Spleen (tissue), 3 donors: ENCODE measurements around the gene TNXB.

Source experiments
- POLR2A ChIP-seq, 3 donors: fragments of 450-650 bp; IDR thresholded peaks; one replicate each; pipeline ENCODE4 v1.5.1; 2017; ENCODE audit warnings: antibody characterized with exemption in 3 of 3, mild to moderate bottlenecking in 1 of 3
- POLR2AphosphoS5 ChIP-seq, 3 donors: sonication (generic); formaldehyde crosslinking; IDR thresholded peaks; one replicate each; pipeline ENCODE4 v1.5.1; 2017; ENCODE audit warnings: antibody characterized with exemption in 3 of 3

DNA sequence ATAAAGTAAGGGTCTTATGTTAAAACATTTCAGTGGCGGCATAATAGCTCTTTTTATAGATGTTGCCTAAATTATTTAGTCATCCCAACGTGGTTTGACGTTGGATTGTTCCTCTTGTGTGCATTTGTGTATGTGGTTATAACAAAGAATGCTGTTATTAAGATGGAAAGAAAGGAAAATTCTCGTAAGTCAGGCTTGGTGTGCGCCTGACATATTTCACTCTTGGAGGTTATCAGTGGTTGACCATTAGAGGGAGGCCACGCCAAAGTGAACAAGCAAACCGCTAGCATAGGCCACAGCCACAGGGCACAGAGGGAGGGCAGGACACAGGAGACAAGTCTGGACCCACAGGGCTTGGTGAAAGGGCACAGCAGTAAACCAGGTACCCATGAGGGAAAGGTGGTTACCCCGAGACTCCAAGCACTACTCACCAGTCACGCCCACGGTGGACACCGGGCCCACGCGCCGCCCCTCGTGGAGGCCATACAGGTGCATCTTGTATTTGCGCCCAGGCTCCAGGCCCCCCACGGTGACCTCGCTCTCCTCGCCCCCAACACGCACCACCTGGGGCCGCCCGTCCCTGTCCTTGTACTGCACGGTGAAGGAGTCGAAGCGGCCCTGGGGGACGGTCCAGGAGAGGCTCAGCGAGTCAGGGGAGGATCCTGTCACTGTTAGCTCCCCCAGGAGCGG is 48.0 kb downstream of the TNXB start:
- no peak for TF ChIP-seq POLR2A (IDR thresholded peaks at IDR 0.05)
- no peak for TF ChIP-seq POLR2AphosphoS5 (IDR thresholded peaks at IDR 0.05)
